ENCODE results near the gene ARHGAP25. TPM values are rescaled to one million over a fixed set of nuclear protein-coding genes. Genes with fewer than 3 reads are reported as not detected.

ARHGAP25 gene
- total RNA-seq, 2 experiments from 2014 or later = 18.6 to 43.8 TPM

DNA sequence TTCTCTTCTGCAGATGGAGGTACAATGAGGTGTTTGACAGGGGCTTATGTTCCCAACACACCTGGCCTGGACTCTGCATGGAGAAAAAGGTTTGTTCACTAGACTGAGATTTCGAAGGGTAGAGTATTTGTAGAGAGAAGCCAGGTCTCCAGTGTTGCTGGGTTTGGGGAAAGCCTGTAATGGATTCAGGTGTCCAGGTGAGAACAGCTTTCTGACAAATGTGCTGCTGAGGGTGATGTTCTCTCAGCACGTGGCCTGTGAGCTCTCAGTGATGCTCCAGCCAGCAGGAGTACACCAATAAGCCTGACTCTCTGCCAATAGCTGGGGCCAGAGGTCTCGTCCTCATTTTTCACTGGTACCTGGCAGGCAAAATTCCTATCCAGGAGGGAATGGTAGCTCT, 43.8 kb upstream of the ARHGAP25 start:
- peak; percentile 32 for DNase-seq (ENCODE audit: low spot score)
- peak overlapping the region; percentile 86 for H3K4me2 ChIP-seq (ENCODE audit: low read length)
- no peaks in the 10 kb centered on the region for H3K9me2 ChIP-seq (ENCODE audit: insufficient read depth, low read length)
- H4K20me1 ChIP-seq (ENCODE audit: insufficient read depth, low read length) = no peaks in the 10 kb centered on the region
- H3K36me3 ChIP-seq (ENCODE audit: insufficient read depth, low read length) = no peaks in the 10 kb centered on the region
- peak overlapping the region; percentile 98 for H3K27ac ChIP-seq (ENCODE audit: low read depth, low read length, poor library complexity, severe bottlenecking)
- H2AFZ ChIP-seq (ENCODE audit: low read length) = peak overlapping the region; percentile 71
- no peak for TF ChIP-seq EZH2phosphoT487 (IDR thresholded peaks at IDR 0.05; ENCODE audit: borderline replicate concordance, low read depth, low read length)
- TF ChIP-seq CTCF (conservative IDR thresholded peaks at IDR 0.05; ENCODE audit: low read length) = no peak
- H3K4me3 ChIP-seq (ENCODE audit: low read depth, low read length, poor library complexity, severe bottlenecking) = peak overlapping the region; percentile 61
- no TSS peak for BruUV-seq (replicated peaks)
- peaks cover 6% of the 10 kb centered on the region; the same call in 1 of the 2 replicates for H3K79me2 ChIP-seq (ENCODE audit: insufficient read depth, low read depth, low read length)
- H3K4me1 ChIP-seq (ENCODE audit: insufficient read depth, low read length, poor library complexity, severe bottlenecking) = peaks cover 61% of the 10 kb centered on the region
- intact Hi-C loops (cut with micrococcal nuclease; ENCODE audit: unreplicated experiment) = loop anchor here (2.0 to 5.0 kb wide), 2 partner anchors 36 to 224 kb away; partner anchors contain the start of genes APLF and FBXO48
- peaks cover 12% of the 10 kb centered on the region; the same call in 1 of the 2 replicates for H3K9me3 ChIP-seq (ENCODE audit: low read length)
- ChIA-PET POLR2A (interaction anchor here (0.6 to 3.2 kb wide), 16 partner anchors 10 to 234 kb away, joined by 3 to 13 read pairs (median 4); partner anchors contain the start of genes APLF, ARHGAP25 and FBXO48), CTCF (ENCODE audit: unreplicated experiment) (interaction anchor here (0.7 to 1.0 kb wide), 2 partner anchors 18 to 145 kb away, joined by 4 to 5 read pairs; no protein-coding TSS in a partner anchor)

GRCh38 chr2:68692511-68692910, 42.1 kb upstream of the ARHGAP25 start:
- ChIA-PET CTCF (ENCODE audit: unreplicated experiment) (no interaction called here), POLR2A (interaction anchor here (0.7 to 3.2 kb wide), 7 partner anchors 9 to 365 kb away, joined by 3 to 12 read pairs (median 4); partner anchors contain the start of genes APLF and FBXO48)
- Histone ChIP-seq H3K9me3 (ENCODE audit: low read length) (peaks cover 22% of the 10 kb centered on the region; the same call in 1 of the 2 replicates), H3K36me3 (ENCODE audit: insufficient read depth, low read length) (no peaks in the 10 kb centered on the region), H3K27ac (ENCODE audit: low read depth, low read length, poor library complexity, severe bottlenecking) (no peak overlapping the region), H3K79me2 (ENCODE audit: insufficient read depth, low read depth, low read length) (peaks cover 6% of the 10 kb centered on the region; the same call in 1 of the 2 replicates), H3K4me1 (ENCODE audit: insufficient read depth, low read length, poor library complexity, severe bottlenecking) (peaks cover 61% of the 10 kb centered on the region), H3K9me2 (ENCODE audit: insufficient read depth, low read length) (no peaks in the 10 kb centered on the region), H3K4me3 (ENCODE audit: low read depth, low read length, poor library complexity, severe bottlenecking) (no peak overlapping the region), H4K20me1 (ENCODE audit: insufficient read depth, low read length) (no peaks in the 10 kb centered on the region), H2AFZ (ENCODE audit: low read length) (peak overlapping the region; percentile 47; the same call in 1 of the 2 replicates), H3K4me2 (ENCODE audit: low read length) (peak overlapping the region; percentile 12; the same call in 1 of the 2 replicates)
- no peak for DNase-seq (ENCODE audit: low spot score)
- no TSS peak for BruUV-seq (replicated peaks)
- intact Hi-C loops (cut with micrococcal nuclease; ENCODE audit: unreplicated experiment) = loop anchor here (5.0 kb wide), 1 partner anchor 225 kb away; the partner anchor contains the start of genes APLF and FBXO48
- TF ChIP-seq EZH2phosphoT487 (IDR thresholded peaks at IDR 0.05; ENCODE audit: borderline replicate concordance, low read depth, low read length) (no peak), CTCF (conservative IDR thresholded peaks at IDR 0.05; ENCODE audit: low read length) (no peak)

DNA sequence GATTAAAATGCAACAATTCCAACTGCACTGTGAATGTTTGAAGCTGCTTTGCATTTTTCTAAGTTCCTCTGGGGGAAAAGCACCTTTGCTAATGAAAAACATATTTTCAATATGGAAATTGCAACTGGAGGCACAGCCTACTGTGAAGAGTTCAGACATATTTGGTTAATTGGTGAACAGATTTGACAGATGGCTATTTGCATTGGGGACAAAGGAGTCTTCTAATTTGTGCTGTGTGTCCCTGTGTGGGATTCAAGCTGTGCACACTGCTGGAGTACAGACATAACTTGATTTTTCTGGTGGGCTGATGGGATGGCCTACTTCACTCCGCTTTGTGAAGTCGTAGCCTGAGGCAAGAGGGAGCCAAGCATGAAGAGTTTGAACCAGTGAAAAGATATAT, 40.7 kb upstream of the ARHGAP25 start:
- Histone ChIP-seq H3K79me2 (ENCODE audit: insufficient read depth, low read depth, low read length) (peaks cover 6% of the 10 kb centered on the region; the same call in 1 of the 2 replicates), H3K4me3 (ENCODE audit: low read depth, low read length, poor library complexity, severe bottlenecking) (no peak overlapping the region), H3K4me2 (ENCODE audit: low read length) (no peak overlapping the region), H3K4me1 (ENCODE audit: insufficient read depth, low read length, poor library complexity, severe bottlenecking) (peaks cover 56% of the 10 kb centered on the region), H4K20me1 (ENCODE audit: insufficient read depth, low read length) (no peaks in the 10 kb centered on the region), H3K36me3 (ENCODE audit: insufficient read depth, low read length) (no peaks in the 10 kb centered on the region), H2AFZ (ENCODE audit: low read length) (no peak overlapping the region), H3K9me3 (ENCODE audit: low read length) (peaks cover 13% of the 10 kb centered on the region; the same call in 1 of the 2 replicates), H3K27ac (ENCODE audit: low read depth, low read length, poor library complexity, severe bottlenecking) (no peak overlapping the region), H3K9me2 (ENCODE audit: insufficient read depth, low read length) (no peaks in the 10 kb centered on the region)
- DNase-seq (ENCODE audit: low spot score) = no peak
- intact Hi-C loops (cut with micrococcal nuclease; ENCODE audit: unreplicated experiment) = loop anchor here (5.0 kb wide), 1 partner anchor 227 kb away; the partner anchor contains the start of genes APLF and FBXO48
- TF ChIP-seq CTCF (conservative IDR thresholded peaks at IDR 0.05; ENCODE audit: low read length) = no peak
- TF ChIP-seq EZH2phosphoT487 (IDR thresholded peaks at IDR 0.05; ENCODE audit: borderline replicate concordance, low read depth, low read length) = no peak
- ChIA-PET CTCF (ENCODE audit: unreplicated experiment) (no interaction called here), POLR2A (interaction anchor here (1.5 kb wide), 1 partner anchor 28 kb away, joined by 5 read pairs; no protein-coding TSS in a partner anchor)
- BruUV-seq (replicated peaks) = no TSS peak
